DND-41 (cell line): Measurements from ENCODE around the gene PPA2.
"Not testable (repeated sequence)": the region's sequence is repeated elsewhere in the genome, so short reads cannot be mapped to it uniquely, and the experiment has no call there.

Experiments
- ATAC-seq: fragments of 200-7000 bp; cut with Tn5 transposase; 3 replicates; pipeline ENCODE4 v1.9.1; 2021; ENCODE audit warnings: low read depth; ENCODE audit not compliant: insufficient read depth
- DNase-seq: peaks from one replicate; pipeline ENCODE4 v3.0.0-alpha.2; 2020
- H2AFZ ChIP-seq: 2 replicates; pipeline ENCODE4 v1.6.0; 2012; ENCODE audit warnings: low read depth, low read length
- H3K27ac ChIP-seq: 2 replicates; pipeline ENCODE4 v1.5.1; 2012; ENCODE audit warnings: low read length, inconsistent platforms
- H3K27me3 ChIP-seq: fragments of 200-600 bp; sonication (generic); 2 replicates; pipeline ENCODE4 v1.6.0; 2012; ENCODE audit warnings: low read length, mild to moderate bottlenecking, inconsistent platforms; ENCODE audit not compliant: insufficient read depth, poor library complexity
- H3K36me3 ChIP-seq: 2 replicates; pipeline ENCODE4 v1.5.1; 2012; ENCODE audit warnings: low read length, inconsistent platforms; ENCODE audit not compliant: insufficient read depth
- H3K4me1 ChIP-seq: 2 replicates; pipeline ENCODE4 v1.5.1; 2012; ENCODE audit warnings: mild to moderate bottlenecking, low read length; ENCODE audit not compliant: insufficient read depth
- H3K4me2 ChIP-seq: 2 replicates; pipeline ENCODE4 v1.6.0; 2012; ENCODE audit warnings: mild to moderate bottlenecking, moderate library complexity, low read length, inconsistent platforms; ENCODE audit not compliant: insufficient read depth
- H3K4me3 ChIP-seq, 2 experiments: fragments of 200-600 bp in 1 of 2; shearing (Covaris generic) in 1 of 2; 2 replicates each; pipeline ENCODE4 v1.5.1; 2012 to 2016; ENCODE audit warnings: inconsistent platforms in 2 of 2, low read length in 2 of 2, mild to moderate bottlenecking in 2 of 2, low read depth in 1 of 2, moderate library complexity in 1 of 2
- H3K79me2 ChIP-seq: 2 replicates; pipeline ENCODE4 v1.6.0; 2012; ENCODE audit warnings: low read length, inconsistent platforms; ENCODE audit not compliant: insufficient read depth
- H3K9ac ChIP-seq: 2 replicates; pipeline ENCODE4 v1.6.0; 2012; ENCODE audit warnings: low read depth, mild to moderate bottlenecking, inconsistent platforms, low read length, moderate library complexity
- H3K9me3 ChIP-seq: 2 replicates; pipeline ENCODE4 v1.5.1; 2012; ENCODE audit warnings: low read length, moderate library complexity, mild to moderate bottlenecking, inconsistent platforms; ENCODE audit not compliant: insufficient read depth, severe bottlenecking
- H4K20me1 ChIP-seq: 2 replicates; pipeline ENCODE4 v1.6.0; 2012; ENCODE audit warnings: low read length; ENCODE audit not compliant: insufficient read depth
- EZH2 ChIP-seq: IDR thresholded peaks from 3 replicates; pipeline ENCODE4 v1.6.1; 2012; ENCODE audit warnings: borderline replicate concordance, low read depth, mild to moderate bottlenecking, moderate library complexity, low read length, inconsistent platforms; ENCODE audit not compliant: severe bottlenecking
- TF ChIP-seq, protein P1 (sequence below): IDR thresholded peaks from 2 replicates; pipeline ENCODE4 v1.5.1; 2012; ENCODE audit warnings: borderline replicate concordance, low read length, moderate library complexity, mild to moderate bottlenecking; ENCODE audit not compliant: poor library complexity, severe bottlenecking; ENCODE audit errors: extremely low read depth

PPA2 gene

DNA sequence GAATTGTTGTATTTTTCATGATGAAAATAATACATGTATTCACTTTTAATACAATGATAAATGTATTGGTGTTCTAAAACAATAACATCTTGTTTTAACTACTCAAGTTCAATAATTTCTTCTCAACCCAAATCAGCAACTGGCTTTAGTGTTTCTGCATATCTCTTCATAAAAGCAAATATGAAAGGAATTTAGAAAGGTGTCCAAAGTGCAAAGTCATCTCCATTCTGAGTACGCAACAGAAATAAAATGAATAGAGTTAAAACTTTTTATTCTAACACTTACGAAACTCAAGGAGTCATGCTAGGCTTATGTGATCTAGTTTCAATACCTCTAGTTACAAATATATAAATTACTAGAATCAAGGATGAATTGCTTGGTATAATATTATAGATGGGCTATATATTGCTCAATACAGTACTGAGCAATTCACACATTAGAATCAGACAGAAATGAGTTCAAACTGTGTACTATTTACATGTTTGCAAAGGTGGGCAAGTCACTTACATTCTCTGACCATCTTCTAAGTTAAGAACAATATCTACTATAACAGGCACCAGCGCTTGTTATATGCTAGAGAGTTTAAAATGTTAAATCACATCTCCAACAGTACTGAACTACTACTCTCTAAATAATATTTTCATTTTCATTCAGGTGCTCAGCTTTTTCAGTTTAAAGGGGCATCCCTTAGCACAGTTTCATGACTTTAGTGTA lies 51.5 kb downstream of the PPA2 start:
- no peak for ATAC-seq
- no peak for DNase-seq
- Histone ChIP-seq H3K79me2 (no peaks in the 10 kb centered on the region), H3K27ac (no peak overlapping the region), H4K20me1 (no peaks in the 10 kb centered on the region), H3K4me2 (no peak overlapping the region), H2AFZ (no peak overlapping the region), H3K9me3 (peaks cover 5% of the 10 kb centered on the region), H3K27me3 (no peaks in the 10 kb centered on the region), H3K36me3 (peaks cover 40% of the 10 kb centered on the region), H3K4me3 (no peak overlapping the region), H3K4me1 (no peaks in the 10 kb centered on the region), H3K9ac (no peak overlapping the region)
- no peak for TF ChIP-seq EZH2

DNA sequence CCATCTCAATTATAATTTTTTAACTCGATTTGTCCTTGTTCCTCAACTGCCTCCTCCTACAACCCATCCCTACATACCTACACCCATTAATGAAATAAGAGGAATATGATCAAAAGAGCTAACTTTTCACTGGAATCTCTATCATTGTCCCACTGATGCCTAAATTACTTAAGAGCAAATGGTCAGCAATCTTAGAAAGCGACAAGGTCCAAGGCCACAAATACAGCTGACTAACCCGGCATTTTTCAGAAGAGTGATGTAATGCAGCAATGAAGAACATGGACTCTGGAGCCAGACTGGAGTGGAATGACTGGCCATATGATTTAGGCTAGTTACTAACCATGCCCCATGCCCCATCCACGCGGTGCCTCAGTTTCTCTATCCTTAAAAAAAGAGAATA lies 56.2 kb downstream of the PPA2 start:
- no peak for TF ChIP-seq EZH2
- TF ChIP-seq, protein P1, sequence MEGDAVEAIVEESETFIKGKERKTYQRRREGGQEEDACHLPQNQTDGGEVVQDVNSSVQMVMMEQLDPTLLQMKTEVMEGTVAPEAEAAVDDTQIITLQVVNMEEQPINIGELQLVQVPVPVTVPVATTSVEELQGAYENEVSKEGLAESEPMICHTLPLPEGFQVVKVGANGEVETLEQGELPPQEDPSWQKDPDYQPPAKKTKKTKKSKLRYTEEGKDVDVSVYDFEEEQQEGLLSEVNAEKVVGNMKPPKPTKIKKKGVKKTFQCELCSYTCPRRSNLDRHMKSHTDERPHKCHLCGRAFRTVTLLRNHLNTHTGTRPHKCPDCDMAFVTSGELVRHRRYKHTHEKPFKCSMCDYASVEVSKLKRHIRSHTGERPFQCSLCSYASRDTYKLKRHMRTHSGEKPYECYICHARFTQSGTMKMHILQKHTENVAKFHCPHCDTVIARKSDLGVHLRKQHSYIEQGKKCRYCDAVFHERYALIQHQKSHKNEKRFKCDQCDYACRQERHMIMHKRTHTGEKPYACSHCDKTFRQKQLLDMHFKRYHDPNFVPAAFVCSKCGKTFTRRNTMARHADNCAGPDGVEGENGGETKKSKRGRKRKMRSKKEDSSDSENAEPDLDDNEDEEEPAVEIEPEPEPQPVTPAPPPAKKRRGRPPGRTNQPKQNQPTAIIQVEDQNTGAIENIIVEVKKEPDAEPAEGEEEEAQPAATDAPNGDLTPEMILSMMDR: no peak
- no peaks in the 10 kb centered on the region for H3K79me2 ChIP-seq
- H3K27me3 ChIP-seq: no peaks in the 10 kb centered on the region
- H3K4me3 ChIP-seq: no peak overlapping the region
- H3K9ac ChIP-seq: no peak overlapping the region
- H3K27ac ChIP-seq: no peak overlapping the region
- DNase-seq (no peak), ATAC-seq (no peak)
- H4K20me1 ChIP-seq: no peaks in the 10 kb centered on the region; the same call in 1 of the 2 replicates
- H2AFZ ChIP-seq: no peak overlapping the region
- H3K4me2 ChIP-seq: no peak overlapping the region
- no peaks in the 10 kb centered on the region for H3K9me3 ChIP-seq
- H3K36me3 ChIP-seq: peaks cover 30% of the 10 kb centered on the region
- H3K4me1 ChIP-seq: no peaks in the 10 kb centered on the region

DNA sequence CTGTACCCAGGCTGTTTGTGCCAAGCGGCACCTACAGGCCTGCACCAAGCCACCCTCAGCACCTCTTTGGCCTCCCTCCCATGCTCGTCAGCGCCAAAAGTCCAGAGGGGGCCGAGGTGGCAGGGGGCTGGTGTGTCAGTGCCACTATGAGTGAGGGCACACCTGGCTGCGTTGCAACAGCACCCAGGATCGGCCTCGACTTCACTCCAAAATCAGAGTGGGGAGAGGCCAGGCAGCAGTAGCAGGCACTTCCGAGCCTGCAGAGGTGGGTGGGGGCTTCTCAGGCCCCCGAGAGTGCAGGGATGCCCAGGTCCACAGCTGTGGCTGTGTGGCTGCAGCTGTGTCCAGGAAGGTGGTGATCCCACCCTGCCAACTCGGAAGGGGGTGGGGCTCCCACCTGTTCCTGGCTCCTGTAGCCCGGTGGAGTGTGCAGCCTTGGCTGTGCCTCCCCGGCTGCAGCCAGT lies 58.5 kb downstream of the PPA2 start:
- ATAC-seq: no peak
- H3K9ac ChIP-seq: no peak overlapping the region
- no peak for TF ChIP-seq EZH2
- TF ChIP-seq, protein P1: no peak
- peaks cover 21% of the 10 kb centered on the region for H3K36me3 ChIP-seq
- no peak overlapping the region for H3K27ac ChIP-seq
- no peaks in the 10 kb centered on the region for H3K27me3 ChIP-seq
- H2AFZ ChIP-seq: no peak overlapping the region
- no peak overlapping the region for H3K4me3 ChIP-seq
- H3K4me1 ChIP-seq: no peaks in the 10 kb centered on the region
- DNase-seq: no peak
- H4K20me1 ChIP-seq: no peaks in the 10 kb centered on the region; the same call in 1 of the 2 replicates
- no peak overlapping the region for H3K4me2 ChIP-seq
- no peaks in the 10 kb centered on the region for H3K9me3 ChIP-seq
- H3K79me2 ChIP-seq: no peaks in the 10 kb centered on the region

DNA sequence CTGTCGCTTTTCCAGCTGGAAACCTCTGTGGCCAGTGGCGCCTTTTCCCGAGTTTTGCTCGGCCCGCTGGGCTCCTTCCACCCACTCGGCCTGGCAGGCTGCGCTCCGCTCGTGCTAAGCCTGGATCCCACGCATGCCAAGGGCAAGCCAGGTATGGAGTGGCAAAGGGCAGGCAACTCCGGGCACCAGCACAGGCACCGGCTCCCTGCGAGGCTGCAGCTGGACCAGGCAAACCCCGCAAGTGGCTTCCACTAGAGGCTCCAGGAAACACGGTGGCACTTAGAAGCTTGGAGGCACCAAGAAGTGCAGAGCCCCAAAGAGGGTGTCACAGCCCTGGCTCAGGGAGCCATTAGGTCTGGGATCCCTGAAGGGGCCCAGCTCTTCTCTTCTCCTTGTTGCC lies 59.5 kb downstream of the PPA2 start:
- Histone ChIP-seq H3K27ac (no peak overlapping the region), H4K20me1 (no peaks in the 10 kb centered on the region; the same call in 1 of the 2 replicates), H3K4me2 (no peak overlapping the region), H3K4me3 (no peak overlapping the region), H3K79me2 (no peaks in the 10 kb centered on the region), H3K9ac (no peak overlapping the region), H3K36me3 (peaks cover 22% of the 10 kb centered on the region), H3K9me3 (no peaks in the 10 kb centered on the region), H3K4me1 (no peaks in the 10 kb centered on the region), H2AFZ (no peak overlapping the region), H3K27me3 (no peaks in the 10 kb centered on the region)
- TF ChIP-seq, protein P1: no peak
- TF ChIP-seq EZH2: no peak
- DNase-seq (no peak), ATAC-seq (no peak)

DNA sequence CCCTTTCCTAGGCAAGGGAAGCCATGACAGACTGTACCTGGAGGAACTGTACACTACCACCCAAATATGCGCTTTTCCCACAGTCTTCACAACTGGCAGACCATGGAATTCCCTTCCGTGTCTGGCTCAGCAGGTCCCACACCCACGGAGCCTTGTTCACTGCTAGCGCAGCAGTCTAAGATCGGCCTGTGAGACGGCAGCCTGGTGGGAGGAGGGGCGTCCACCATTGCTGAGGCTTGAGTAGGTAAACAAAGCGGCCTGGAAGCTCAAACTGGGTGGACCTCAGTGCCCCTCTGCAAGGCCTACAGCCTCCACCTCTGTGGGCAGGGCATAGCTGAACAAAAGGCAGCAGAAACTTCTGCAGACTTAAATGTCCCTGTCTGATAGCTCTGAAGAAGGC lies 64.7 kb downstream of the PPA2 start:
- H3K4me3 ChIP-seq, H3K9ac ChIP-seq, H3K27ac ChIP-seq, H3K4me1 ChIP-seq, H3K27me3 ChIP-seq, H2AFZ ChIP-seq, DNase-seq, H3K9me3 ChIP-seq, H4K20me1 ChIP-seq, H3K79me2 ChIP-seq, H3K4me2 ChIP-seq, ATAC-seq: not testable (repeated sequence)
- peaks cover 21% of the 10 kb centered on the region for H3K36me3 ChIP-seq
